ENCODE data around the gene GPR25.

GPR25 gene

DNA sequence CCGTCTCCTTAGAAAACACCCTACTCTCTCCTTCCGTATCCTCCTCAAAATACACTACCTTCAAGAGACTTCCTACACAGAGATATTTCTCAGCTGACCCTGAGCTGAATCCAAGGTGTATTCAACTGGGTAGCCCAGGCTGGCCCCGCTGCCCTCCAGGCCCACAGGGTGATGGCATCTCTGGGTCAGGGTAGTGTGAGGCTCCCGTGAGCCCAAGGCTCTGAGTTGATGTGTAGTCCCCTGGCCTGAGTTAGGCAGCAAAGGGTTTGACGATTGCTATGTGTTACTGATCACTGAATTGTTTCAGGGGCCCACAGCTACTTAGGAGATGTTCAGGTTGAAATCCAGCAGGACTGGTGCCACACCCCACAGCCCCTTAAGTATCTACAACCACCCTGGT, 28.6 kb downstream of the GPR25 start:
- TF ChIP-seq ZSCAN30 (tag by site-specific recombination; IDR thresholded peaks at IDR 0.05) (no peak), ZNF510 (tag by site-specific recombination; IDR thresholded peaks at IDR 0.05; ENCODE audit: insufficient replicate concordance) (no peak), ZNF184 (tag by site-specific recombination; IDR thresholded peaks at IDR 0.05) (no peak), ZNF596 (tag by site-specific recombination; IDR thresholded peaks at IDR 0.05) (no peak), ZNF530 (tag by site-specific recombination; IDR thresholded peaks at IDR 0.05; ENCODE audit: low read depth) (no peak), SETDB1 (IDR thresholded peaks at IDR 0.05; ENCODE audit: insufficient read length, low read length) (no peak), ZNF2 (tag by site-specific recombination; IDR thresholded peaks at IDR 0.05) (no peak), ZNF350 (tag by site-specific recombination; IDR thresholded peaks at IDR 0.05) (no peak), ZBTB17 (tag by site-specific recombination; IDR thresholded peaks at IDR 0.05) (no peak), ZNF341 (tag by site-specific recombination; IDR thresholded peaks at IDR 0.05; ENCODE audit: low read depth) (no peak)
- TF ChIP-seq, protein P1, sequence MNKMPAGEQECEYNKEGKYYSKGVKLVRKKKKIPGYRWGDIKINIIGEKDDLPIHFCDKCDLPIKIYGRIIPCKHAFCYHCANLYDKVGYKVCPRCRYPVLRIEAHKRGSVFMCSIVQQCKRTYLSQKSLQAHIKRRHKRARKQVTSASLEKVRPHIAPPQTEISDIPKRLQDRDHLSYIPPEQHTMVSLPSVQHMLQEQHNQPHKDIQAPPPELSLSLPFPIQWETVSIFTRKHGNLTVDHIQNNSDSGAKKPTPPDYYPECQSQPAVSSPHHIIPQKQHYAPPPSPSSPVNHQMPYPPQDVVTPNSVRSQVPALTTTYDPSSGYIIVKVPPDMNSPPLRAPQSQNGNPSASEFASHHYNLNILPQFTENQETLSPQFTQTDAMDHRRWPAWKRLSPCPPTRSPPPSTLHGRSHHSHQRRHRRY (tag by site-specific recombination; IDR thresholded peaks at IDR 0.05): no peak
- H3K36me3 ChIP-seq (ENCODE audit: control insufficient read depth in 2 of 2, insufficient read depth in 1 of 2, low read length in 2 of 2): peaks cover 0 to 41% of the 10 kb centered on the region in 2 experiments; a peak in 1 of 3 replicates
- ChIA-PET POLR2A (interaction anchor here (0.6 to 1.5 kb wide), 2 partner anchors 10 to 171 kb away, joined by 3 to 4 read pairs; no protein-coding TSS in a partner anchor), CTCF (no interaction called here)
- H3K4me3 ChIP-seq (ENCODE audit: low read depth, low read length): no peak overlapping the region
- H3K27ac ChIP-seq (ENCODE audit: extremely low read depth, low read depth, low read length): no peak overlapping the region
- peaks cover 3% of the 10 kb centered on the region; the same call in 1 of the 2 replicates for H3K4me1 ChIP-seq (ENCODE audit: control insufficient read depth, insufficient read depth, low read length)
- no peaks in the 10 kb centered on the region for H3K9me3 ChIP-seq (ENCODE audit: control insufficient read depth, insufficient read depth, low read depth, low read length)

- H3K27ac ChIP-seq (ENCODE audit: extremely low read depth, low read depth, low read length): no peak overlapping the region
- H3K4me3 ChIP-seq (ENCODE audit: low read depth, low read length): no peak overlapping the region
- no peaks in the 10 kb centered on the region for H3K9me3 ChIP-seq (ENCODE audit: control insufficient read depth, insufficient read depth, low read depth, low read length)
- ChIA-PET POLR2A (interaction anchor here (0.6 to 1.5 kb wide), 2 partner anchors 11 to 171 kb away, joined by 3 to 4 read pairs; no protein-coding TSS in a partner anchor), CTCF (no interaction called here)
- no peaks in the 10 kb centered on the region; the same call in 1 of the 2 replicates for H3K4me1 ChIP-seq (ENCODE audit: control insufficient read depth, insufficient read depth, low read length)
- H3K36me3 ChIP-seq (ENCODE audit: control insufficient read depth in 2 of 2, insufficient read depth in 1 of 2, low read length in 2 of 2): peaks cover 0 to 41% of the 10 kb centered on the region in 2 experiments; a peak in 1 of 3 replicates
- TF ChIP-seq KLF8 (tag by site-specific recombination; IDR thresholded peaks at IDR 0.05) (no peak), SCRT2 (tag by site-specific recombination; IDR thresholded peaks at IDR 0.05) (peak; percentile 82)
Observed at GRCh38 chr1:200901796-200902444, 29.1 kb downstream of the GPR25 start.

DNA sequence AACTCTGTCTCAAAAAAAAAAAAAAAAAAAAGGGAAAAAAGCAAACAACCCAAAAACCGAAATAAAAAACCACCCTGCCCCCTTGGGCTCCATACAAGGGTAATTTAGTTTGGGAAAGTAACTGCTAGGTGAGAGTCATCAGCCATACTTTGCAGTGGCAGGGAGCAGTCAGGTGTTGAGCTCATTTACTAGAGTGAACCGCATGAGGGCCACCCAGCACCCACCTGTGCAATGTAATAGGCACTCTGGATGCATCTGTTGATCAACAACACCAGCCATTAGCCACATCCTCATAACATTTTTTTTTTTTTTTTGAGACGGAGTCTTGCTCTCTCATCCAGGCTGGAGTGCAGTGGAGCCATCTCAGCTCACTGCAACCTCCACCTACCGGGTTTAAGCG, 31.0 kb downstream of the GPR25 start:
- POLR2A ChIA-PET: no interaction called here
- Histone ChIP-seq H3K4me1 (ENCODE audit: control insufficient read depth, insufficient read depth, low read length) (no peaks in the 10 kb centered on the region; the same call in 1 of the 2 replicates), H3K36me3 (ENCODE audit: control insufficient read depth in 2 of 2, insufficient read depth in 1 of 2, low read length in 2 of 2) (peaks cover 0 to 51% of the 10 kb centered on the region in 2 experiments; a peak in 1 of 3 replicates)

More for the DNA sequence above, 31.0 kb downstream of the GPR25 start:
- TF ChIP-seq ZNF701 (tag by site-specific recombination; IDR thresholded peaks at IDR 0.05): no peak
- TF ChIP-seq ZFP3 (tag by site-specific recombination; IDR thresholded peaks at IDR 0.05; ENCODE audit: low read depth): no peak
- no peak for TF ChIP-seq ZNF280D (tag by site-specific recombination; IDR thresholded peaks at IDR 0.05)
- no peak for TF ChIP-seq WT1 (tag by site-specific recombination; IDR thresholded peaks at IDR 0.05)
- TF ChIP-seq SP7 (tag by site-specific recombination; IDR thresholded peaks at IDR 0.05): no peak
- no peak for TF ChIP-seq SP2 (tag by site-specific recombination; IDR thresholded peaks at IDR 0.05)
- TF ChIP-seq ZNF558 (tag by site-specific recombination; IDR thresholded peaks at IDR 0.05): no peak
- Histone ChIP-seq H3K9me3 (ENCODE audit: control insufficient read depth, insufficient read depth, low read depth, low read length) (no peaks in the 10 kb centered on the region), H3K27ac (ENCODE audit: extremely low read depth, low read depth, low read length) (no peak overlapping the region), H3K4me3 (ENCODE audit: low read depth, low read length) (no peak overlapping the region)
- CTCF ChIA-PET: interaction anchor here (0.6 to 0.7 kb wide), 2 partner anchors 68 to 145 kb away, joined by 3 read pairs; no protein-coding TSS in a partner anchor
